ENCODE measurements around the gene AK4.
"Not testable (repeated sequence)": the region's sequence is repeated elsewhere in the genome, so short reads cannot be mapped to it uniquely, and the experiment has no call there.

AK4 gene

GRCh38 chr1:65216989-65217388 lies 69.0 kb downstream of the AK4 start:
- no peak for DNase-seq

DNA sequence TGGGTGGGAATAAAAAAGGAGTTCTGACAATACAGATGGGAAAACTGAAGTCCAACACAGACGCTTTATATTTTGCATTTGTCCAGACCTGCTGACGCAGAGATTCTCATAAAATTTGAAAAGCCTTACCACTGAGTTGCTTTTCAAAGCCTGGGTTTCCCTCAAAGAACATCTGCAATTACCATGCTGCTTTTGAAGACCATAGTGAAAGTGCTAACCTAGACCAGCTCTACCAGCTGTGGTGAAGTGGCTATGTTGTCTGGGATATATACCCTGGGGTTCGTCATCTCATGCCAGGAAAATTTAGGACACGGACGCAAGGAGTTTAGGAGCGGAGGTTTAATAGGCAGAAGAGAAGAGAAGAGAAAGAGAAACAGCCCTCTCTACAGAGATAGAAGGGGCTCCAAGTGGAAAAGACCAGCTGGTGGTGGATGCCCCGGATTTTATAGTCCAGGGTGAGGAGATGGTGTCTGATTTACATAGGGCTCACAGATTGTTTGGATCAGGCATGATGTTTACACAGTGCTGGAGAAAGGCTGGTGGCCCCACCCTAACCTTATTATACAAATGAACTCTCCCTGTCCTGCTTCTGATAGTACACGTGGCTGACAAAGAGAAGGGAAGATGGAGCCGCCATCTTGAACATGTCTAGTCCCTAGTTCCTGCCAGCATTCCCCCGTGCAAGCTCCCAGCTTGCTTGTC lies 73.8 kb downstream of the AK4 start:
- DNase-seq: no peak

DNA sequence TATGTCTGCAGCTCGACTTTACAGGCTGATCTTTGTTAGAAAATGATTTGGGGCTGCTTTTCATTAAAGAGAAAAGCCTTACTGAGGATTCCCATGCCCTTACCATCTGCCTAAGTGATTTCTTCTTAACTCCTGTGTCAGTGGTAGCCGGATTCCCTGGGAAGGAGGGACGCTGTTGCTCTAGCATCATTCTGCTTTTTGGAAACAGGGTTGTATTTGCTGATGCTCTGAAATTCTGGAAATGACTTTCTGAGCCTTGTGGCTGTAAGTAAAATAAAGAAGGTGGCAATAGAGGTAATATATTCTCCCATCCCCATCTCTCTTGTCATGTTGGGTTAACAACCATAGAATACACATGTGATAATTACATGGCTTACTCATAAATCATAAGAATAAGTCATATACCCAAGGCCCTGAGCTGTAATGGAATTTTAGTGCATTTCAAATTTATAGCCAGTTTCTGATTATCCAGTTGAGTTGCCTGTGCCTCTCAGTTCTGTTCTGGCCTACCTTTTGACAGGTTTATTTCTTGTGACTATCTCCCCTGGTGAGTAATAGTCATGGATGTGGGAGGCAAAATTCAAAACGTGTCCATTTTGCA lies 74.4 kb downstream of the AK4 start:
- DNase-seq: no peak

DNA sequence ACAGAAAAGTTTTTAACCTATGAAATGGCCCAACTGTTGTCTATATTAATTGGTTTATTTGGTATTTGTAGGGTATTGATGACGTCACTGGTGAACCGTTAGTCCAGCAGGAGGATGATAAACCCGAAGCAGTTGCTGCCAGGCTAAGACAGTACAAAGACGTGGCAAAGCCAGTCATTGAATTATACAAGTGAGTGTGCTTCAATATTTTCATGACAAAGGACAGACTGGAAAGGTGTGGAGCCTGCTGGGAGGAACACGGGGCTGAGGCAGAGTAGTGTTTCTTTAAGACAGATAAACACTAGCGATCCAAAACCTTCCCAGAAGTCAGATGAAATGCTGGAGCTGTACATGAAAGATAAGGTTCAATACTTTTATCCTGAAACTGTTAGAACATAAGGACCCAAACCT lies 76.7 kb downstream of the AK4 start:
- no peak for DNase-seq

DNA sequence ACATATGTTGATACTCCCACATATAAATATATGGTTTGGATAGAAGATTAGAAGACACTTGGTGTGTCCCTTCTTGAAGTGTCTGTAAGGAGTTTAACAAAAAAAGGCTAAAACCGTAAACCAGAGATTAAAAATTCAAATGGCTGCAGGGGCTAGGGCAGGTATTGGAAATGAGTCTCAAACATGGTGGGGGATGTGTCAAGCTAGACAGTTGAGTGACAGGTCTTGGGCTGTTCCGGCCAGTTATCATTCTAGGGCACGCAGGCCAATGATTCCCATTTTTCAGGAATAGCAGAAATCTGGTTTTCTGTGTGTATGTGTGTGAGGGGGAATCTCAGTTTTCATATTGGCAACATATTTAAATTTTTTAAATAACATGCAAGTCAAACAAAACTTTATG lies 77.2 kb downstream of the AK4 start:
- DNase-seq: no peak

- DNase-seq: no peak
Observed at GRCh38 chr1:65229201-65229600, 81.2 kb downstream of the AK4 start.

DNA sequence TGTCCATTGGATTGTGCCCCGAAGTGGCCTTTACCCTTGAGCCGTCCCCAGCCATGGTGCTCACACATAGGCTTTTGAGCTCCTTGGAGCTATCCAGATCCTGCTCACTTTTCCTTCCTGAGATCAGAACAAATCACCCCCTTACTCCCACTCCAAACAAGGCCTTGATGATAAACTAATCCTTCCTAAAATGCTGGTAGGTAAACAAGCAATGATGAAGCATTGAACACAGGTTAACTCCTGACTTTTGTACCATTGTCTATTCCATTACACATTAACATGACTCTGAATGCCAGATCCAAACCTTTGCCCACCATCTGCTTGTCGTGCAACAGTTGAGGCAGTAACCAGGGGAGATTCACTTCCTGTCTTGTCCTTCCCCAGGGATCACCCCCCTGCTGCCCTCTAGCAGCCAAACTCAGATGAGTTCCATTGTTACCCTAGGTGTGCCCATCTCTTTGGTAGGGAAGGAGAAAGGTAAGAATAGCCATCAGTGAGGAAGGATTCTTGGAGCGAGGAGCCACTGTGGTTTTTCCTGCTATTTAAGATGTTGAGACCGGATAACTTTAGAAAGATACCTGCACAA lies 81.8 kb downstream of the AK4 start:
- no peak for DNase-seq

GRCh38 chr1:65230731-65231481 lies 82.9 kb downstream of the AK4 start:
- peak in 1 of 2 experiments; percentile 9 for DNase-seq

DNA sequence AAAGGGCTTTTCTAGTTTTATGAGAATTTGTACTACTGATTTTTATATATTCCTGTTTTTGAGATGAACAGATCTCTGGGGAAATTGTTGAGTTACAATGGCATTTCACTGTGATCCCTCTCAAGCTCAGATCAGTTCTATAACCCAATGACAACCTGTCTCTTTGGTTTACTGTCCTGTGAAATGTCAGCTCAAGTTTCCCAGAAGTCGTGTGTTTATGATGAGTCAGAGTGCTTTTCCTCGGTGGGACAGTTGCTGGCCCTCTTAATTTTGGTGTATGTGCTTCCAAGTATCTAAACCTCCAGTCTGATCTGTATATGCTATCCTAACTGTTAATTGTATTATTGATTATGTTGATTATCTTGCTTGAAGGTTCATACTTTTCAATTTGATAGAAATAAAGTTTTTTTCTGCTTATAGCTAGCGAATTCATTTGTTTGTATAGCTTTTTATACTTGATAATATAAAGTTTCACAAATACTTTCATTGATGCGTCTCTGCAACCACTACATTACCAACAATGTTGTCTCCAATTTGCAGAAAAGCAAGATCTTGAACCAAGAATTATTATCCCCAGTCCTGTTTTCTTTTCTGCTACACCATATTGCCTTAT lies 83.8 kb downstream of the AK4 start:
- no peak for DNase-seq

DNA sequence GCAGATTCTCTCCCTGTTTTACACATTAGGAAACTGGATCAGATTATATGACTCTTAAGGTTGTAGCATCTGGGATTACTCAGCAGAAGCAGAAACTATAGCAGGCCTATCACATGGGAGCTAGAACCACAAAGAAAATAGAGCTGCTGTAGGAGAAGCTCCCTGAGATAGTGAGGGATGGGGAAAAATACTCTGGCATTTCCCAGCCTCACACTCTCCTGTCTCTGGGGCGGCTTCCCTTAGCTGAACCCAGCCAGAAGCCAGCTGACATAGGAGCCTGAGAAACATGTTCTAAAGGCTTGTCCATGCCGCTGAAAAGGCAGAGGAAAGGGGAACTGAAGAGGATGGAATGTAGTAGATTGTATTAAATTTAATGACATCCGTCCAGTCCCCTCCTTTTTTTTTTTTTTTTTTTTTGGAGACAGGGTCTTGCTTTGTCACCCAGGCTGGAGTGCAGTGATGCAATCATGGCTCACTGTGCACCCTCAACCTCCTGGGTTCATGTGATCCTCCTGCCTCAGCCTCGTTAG lies 84.5 kb downstream of the AK4 start:
- DNase-seq: no peak

- no peak for DNase-seq
Observed at GRCh38 chr1:65233782-65234181, 85.8 kb downstream of the AK4 start.

GRCh38 chr1:65235867-65236805 lies 88.1 kb downstream of the AK4 start:
- peak; percentile 29 to 35 for DNase-seq

- DNase-seq: not testable (repeated sequence)
Observed at GRCh38 chr1:65237088-65237487, 89.1 kb downstream of the AK4 start.

DNA sequence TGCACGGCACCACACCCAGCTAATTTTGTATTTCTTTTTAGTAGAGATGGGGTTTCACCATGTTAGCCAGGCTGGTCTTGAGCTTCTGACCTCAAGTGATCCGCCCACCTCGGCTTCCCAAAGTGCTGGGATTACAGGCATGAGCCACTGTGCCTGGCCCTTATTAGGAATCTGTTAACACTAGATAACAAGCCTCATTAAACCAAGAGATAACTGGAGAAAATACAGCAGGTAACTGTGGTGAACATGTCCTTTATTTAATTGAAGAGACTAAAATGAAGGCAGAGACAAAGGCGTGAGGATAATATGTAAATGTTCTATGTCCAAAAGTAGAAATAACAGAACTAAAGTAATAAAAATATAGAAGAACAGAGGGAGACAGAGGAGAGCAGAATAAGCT lies 89.5 kb downstream of the AK4 start:
- DNase-seq: no peak

GRCh38 chr1:65238010-65238409 lies 90.0 kb downstream of the AK4 start:
- no peak for DNase-seq

- DNase-seq: no peak
Observed at GRCh38 chr1:65243491-65243890, 95.5 kb downstream of the AK4 start.

GRCh38 chr1:65245295-65245694 lies 97.3 kb downstream of the AK4 start:
- DNase-seq: no peak

DNA sequence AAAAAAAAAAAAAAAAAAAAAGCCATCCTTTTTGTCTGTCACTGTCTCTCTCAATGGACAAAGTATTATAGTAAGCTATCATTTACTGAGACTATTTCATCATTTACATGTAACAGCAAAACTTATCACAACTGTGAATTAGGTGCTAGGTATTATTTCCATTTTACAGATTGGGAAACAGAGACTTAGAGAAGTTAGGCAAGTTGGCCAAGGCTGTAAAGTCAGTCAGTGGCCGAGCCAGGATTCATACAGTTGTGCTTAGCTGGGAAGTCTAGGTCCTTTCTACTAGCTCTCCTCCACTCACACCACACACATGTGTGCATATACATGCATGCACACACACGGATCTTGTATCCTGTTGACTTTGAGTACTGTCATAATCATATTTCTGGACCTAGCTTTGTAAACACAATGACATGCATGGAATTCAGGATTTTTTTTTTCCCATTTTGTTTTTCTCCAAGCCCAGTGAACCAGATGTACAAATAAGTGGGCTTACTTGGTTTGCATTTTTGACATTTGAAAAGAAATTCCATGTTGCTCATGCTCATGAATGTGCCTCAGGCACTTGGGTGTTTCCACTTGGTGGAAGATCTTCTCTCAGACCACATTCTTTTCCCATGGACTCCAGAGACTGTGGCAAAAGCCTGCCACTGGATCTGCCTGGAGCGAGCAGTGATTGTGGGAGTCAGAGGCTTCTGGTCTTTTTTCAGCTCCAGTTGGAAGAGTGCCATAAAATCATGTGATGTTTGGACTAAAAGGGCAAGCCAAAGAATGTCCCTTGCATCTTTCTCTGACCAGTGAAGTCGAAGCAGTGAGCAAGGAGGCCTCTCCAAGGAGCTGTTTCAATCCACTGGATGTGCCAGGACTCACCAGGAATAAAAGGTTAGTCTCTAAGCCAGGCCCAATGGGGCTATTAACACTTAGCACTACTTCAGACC lies 99.7 kb downstream of the AK4 start:
- peak; percentile 8 to 21 for DNase-seq

DNA sequence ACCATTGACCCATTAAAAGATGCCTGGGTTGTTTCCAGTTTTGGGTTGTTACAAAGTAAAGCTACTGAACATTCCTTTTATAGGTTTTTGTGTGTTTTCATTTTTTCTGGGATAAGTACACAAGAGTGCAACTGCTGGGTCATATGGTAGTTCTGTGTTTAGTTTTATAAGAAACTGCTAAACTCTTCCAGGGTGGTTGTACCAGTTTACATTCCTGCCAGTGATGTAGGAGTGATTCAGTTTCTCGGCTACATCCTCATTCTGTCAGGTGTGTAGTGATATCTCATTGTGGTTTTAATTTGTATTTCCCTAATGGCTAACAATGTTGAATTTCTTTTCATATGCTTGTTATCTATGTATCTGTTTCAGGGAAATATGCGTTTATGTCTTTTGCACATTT lies 102.8 kb downstream of the AK4 start:
- no peak for DNase-seq

- no peak for DNase-seq
Observed at GRCh38 chr1:65253800-65254319, 105.9 kb downstream of the AK4 start.
